ENCODE results near the gene UNC119B.

Gene UNC119B

GRCh38 chr12:120697344-120697743 is 12.9 kb upstream of the UNC119B start:
- no peak overlapping the region for H3K27ac ChIP-seq
- H3K27me3 ChIP-seq (ENCODE audit: control insufficient read depth, insufficient read depth, low read length): no peaks in the 10 kb centered on the region
- H3K4me2 ChIP-seq (ENCODE audit: low read length): no peak overlapping the region
- H3K4me1 ChIP-seq: peaks cover 8% of the 10 kb centered on the region
- H3K9ac ChIP-seq: no peak overlapping the region
- H3K79me2 ChIP-seq: peaks cover 27% of the 10 kb centered on the region
- no peak for TF ChIP-seq CTCF (IDR thresholded peaks at IDR 0.05)
- H3K4me3 ChIP-seq (ENCODE audit: low read depth, low read length): no peak overlapping the region
- H2AFZ ChIP-seq: no peak overlapping the region
- no peaks in the 10 kb centered on the region for H3K36me3 ChIP-seq (ENCODE audit: control insufficient read depth, insufficient read depth, low read length)
- H3K9me3 ChIP-seq (ENCODE audit: control insufficient read depth, low read length): no peaks in the 10 kb centered on the region

GRCh38 chr12:120698665-120699064 is 11.6 kb upstream of the UNC119B start:
- H3K4me2 ChIP-seq (ENCODE audit: low read length): no peak overlapping the region
- H3K4me3 ChIP-seq (ENCODE audit: low read depth, low read length): no peak overlapping the region
- H3K27ac ChIP-seq: peak overlapping the region; percentile 33
- H2AFZ ChIP-seq: no peak overlapping the region
- no peaks in the 10 kb centered on the region for H3K4me1 ChIP-seq
- TF ChIP-seq CTCF (IDR thresholded peaks at IDR 0.05): no peak
- no peaks in the 10 kb centered on the region for H3K9me3 ChIP-seq (ENCODE audit: control insufficient read depth, low read length)
- no peaks in the 10 kb centered on the region for H3K27me3 ChIP-seq (ENCODE audit: control insufficient read depth, insufficient read depth, low read length)
- no peaks in the 10 kb centered on the region for H3K36me3 ChIP-seq (ENCODE audit: control insufficient read depth, insufficient read depth, low read length)
- peaks cover 26% of the 10 kb centered on the region for H3K79me2 ChIP-seq
- H3K9ac ChIP-seq: no peak overlapping the region

GRCh38 chr12:120699553-120699952 is 10.7 kb upstream of the UNC119B start:
- TF ChIP-seq CTCF (IDR thresholded peaks at IDR 0.05): no peak

GRCh38 chr12:120700886-120701285 is 9.4 kb upstream of the UNC119B start:
- no peak overlapping the region for H3K27ac ChIP-seq
- H3K4me3 ChIP-seq (ENCODE audit: low read depth, low read length): no peak overlapping the region
- H3K4me1 ChIP-seq: no peaks in the 10 kb centered on the region
- H2AFZ ChIP-seq: no peak overlapping the region
- H3K4me2 ChIP-seq (ENCODE audit: low read length): no peak overlapping the region
- H3K27me3 ChIP-seq (ENCODE audit: control insufficient read depth, insufficient read depth, low read length): no peaks in the 10 kb centered on the region
- no peak overlapping the region for H3K9ac ChIP-seq
- H3K79me2 ChIP-seq: peaks cover 10% of the 10 kb centered on the region
- no peaks in the 10 kb centered on the region for H3K36me3 ChIP-seq (ENCODE audit: control insufficient read depth, insufficient read depth, low read length)
- TF ChIP-seq CTCF (IDR thresholded peaks at IDR 0.05): no peak
- no peaks in the 10 kb centered on the region for H3K9me3 ChIP-seq (ENCODE audit: control insufficient read depth, low read length)

More at GRCh38 chr12:120699553-120699952, 10.7 kb upstream of the UNC119B start:
- no peaks in the 10 kb centered on the region for H3K36me3 ChIP-seq (ENCODE audit: control insufficient read depth, insufficient read depth, low read length)
- H2AFZ ChIP-seq: no peak overlapping the region
- H3K27me3 ChIP-seq (ENCODE audit: control insufficient read depth, insufficient read depth, low read length): no peaks in the 10 kb centered on the region
- no peaks in the 10 kb centered on the region for H3K4me1 ChIP-seq
- no peak overlapping the region for H3K9ac ChIP-seq
- no peak overlapping the region for H3K4me2 ChIP-seq (ENCODE audit: low read length)
- H3K79me2 ChIP-seq: peaks cover 18% of the 10 kb centered on the region
- H3K27ac ChIP-seq: no peak overlapping the region
- no peaks in the 10 kb centered on the region for H3K9me3 ChIP-seq (ENCODE audit: control insufficient read depth, low read length)
- H3K4me3 ChIP-seq (ENCODE audit: low read depth, low read length): no peak overlapping the region

GRCh38 chr12:120702637-120703036 is 7.6 kb upstream of the UNC119B start:
- Histone ChIP-seq H3K4me1 (no peaks in the 10 kb centered on the region), H3K4me3 (ENCODE audit: low read depth, low read length) (no peak overlapping the region), H3K79me2 (peaks cover 3% of the 10 kb centered on the region), H3K27ac (peak overlapping the region; percentile 15), H3K9me3 (ENCODE audit: control insufficient read depth, low read length) (no peaks in the 10 kb centered on the region), H2AFZ (no peak overlapping the region), H3K9ac (no peak overlapping the region), H3K4me2 (ENCODE audit: low read length) (no peak overlapping the region), H3K36me3 (ENCODE audit: control insufficient read depth, insufficient read depth, low read length) (no peaks in the 10 kb centered on the region), H3K27me3 (ENCODE audit: control insufficient read depth, insufficient read depth, low read length) (no peaks in the 10 kb centered on the region)
- TF ChIP-seq CTCF (IDR thresholded peaks at IDR 0.05): no peak
